Cardiac fibroblast (primary cell): Measurements from ENCODE around the gene SPCS1.
"Not testable (repeated sequence)": the region's sequence is repeated elsewhere in the genome, so short reads cannot be mapped to it uniquely, and the experiment has no call there.

Experiments
- DNase-seq, 2 donors: peaks; one replicate each; pipeline versions ENCODE4 v3.0.0 to v3.0.0-alpha.2; 2010; ENCODE audit warnings: low read depth in 2 of 2
- H3K4me3 ChIP-seq, 2 donors: replicated peaks in 1 of 2; 1 replicate in 1 of 2; 2 replicates in 1 of 2; pipeline ENCODE4 v1.5.1; 2011; ENCODE audit warnings: low read depth in 2 of 2, low read length in 2 of 2, mild to moderate bottlenecking in 2 of 2, moderate library complexity in 1 of 2
- CTCF ChIP-seq: IDR thresholded peaks from one replicate; pipeline ENCODE4 v1.5.1; 2011; ENCODE audit warnings: low read depth, mild to moderate bottlenecking, low read length, inconsistent platforms

SPCS1 gene

DNA sequence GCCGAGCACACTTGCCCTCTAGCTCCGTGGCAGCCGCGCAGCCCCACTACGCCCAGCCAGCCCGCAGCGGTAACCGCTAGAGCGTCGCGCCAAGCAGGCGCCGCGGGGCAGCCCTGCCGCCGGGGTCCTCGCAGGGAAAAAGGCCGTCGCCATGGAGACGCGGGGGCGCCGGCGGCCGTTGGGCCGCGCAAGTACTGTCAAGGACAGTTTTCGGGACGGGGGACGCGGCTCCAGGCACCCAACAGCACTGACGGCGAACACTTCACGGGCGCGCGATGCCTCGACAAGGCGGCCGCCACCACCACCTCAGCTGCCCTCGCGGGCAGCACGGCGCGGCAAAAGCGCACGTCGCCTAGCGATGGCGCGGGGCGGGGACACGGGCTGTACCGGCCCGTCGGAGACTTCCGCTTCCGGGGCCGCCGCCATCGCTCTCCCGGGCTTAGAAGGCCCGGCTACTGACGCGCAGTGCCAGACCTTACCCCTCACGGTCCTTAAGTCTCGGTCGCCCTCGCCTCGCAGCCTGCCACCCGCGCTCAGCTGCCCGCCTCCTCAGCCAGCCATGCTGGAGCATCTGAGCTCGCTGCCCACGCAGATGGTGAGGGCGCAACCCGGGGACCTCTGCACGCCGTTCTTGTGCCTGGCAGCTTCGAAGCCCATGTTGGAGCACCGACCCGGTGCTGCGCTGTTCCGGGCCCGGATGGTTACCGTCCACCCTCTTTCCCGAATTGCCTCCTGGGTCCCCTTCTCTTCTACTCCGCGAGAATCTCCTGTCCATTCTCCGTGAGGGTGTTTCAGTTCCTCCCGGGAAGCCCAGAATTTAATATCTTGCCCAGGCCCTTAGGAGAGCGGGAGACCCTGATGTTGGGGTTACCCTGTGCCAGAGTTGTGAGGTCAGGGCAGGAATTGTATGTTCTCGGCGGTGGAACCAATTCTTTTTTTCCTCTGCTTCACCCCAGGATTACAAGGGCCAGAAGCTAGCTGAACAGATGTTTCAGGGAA lies at the start of gene SPCS1, which contains the start of gene GLT8D1:
Gene SPCS1 (plus strand): TSS at position 419 of the 999 bp plus-strand sequence. CDS start 141 bp downstream, at position 560.
Gene GLT8D1 (minus strand): TSS at position 104 of the 999 bp plus-strand sequence. CDS start 5,331 bp downstream, outside the sequence.
- peak; percentile 89 for DNase-seq
- TF ChIP-seq CTCF, result no peak
- H3K4me3 ChIP-seq, result peak within 1 kb of the TSS; percentile 85 to 97

- TF ChIP-seq CTCF, result no peak
- no peak overlapping the region for H3K4me3 ChIP-seq
- no peak for DNase-seq
Measured at GRCh38 chr3:52660046-52660445, 45.9 kb upstream of the SPCS1 start.

GRCh38 chr3:52663098-52663497 lies 42.8 kb upstream of the SPCS1 start:
- no peak for TF ChIP-seq CTCF
- no peak overlapping the region for H3K4me3 ChIP-seq
- DNase-seq, result no peak

GRCh38 chr3:52670621-52671521 lies 35.0 kb upstream of the SPCS1 start:
- no peak overlapping the region for H3K4me3 ChIP-seq
- no peak for TF ChIP-seq CTCF
- DNase-seq, result peak; percentile 98 to 100

DNA sequence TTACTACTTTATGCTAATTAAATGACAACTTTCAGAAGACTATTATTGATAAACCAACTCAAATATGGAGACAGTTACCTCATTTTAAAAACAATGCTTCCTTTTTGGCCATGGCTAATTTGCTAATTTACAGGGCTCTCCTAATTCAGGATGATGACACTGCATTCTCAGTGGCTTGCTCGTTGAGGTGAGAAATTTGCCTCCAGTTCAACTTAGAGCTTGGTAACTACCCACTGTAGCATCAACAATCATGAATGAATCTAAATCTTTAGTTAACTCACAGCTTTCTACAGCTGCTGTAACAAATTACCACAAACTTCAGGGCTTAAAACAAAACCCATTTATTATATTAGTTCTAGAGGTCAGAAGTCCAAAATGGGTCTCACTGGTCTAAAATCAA lies 34.2 kb upstream of the SPCS1 start:
- no peak overlapping the region for H3K4me3 ChIP-seq
- no peak for DNase-seq
- no peak for TF ChIP-seq CTCF

- not testable (repeated sequence) for H3K4me3 ChIP-seq, DNase-seq
Measured at GRCh38 chr3:52676201-52676600, 29.7 kb upstream of the SPCS1 start.
